ENCODE results near the gene ZNF678.

- no peak for TF ChIP-seq CTCF (IDR thresholded peaks at IDR 0.05)
- TF ChIP-seq POLR2A (IDR thresholded peaks at IDR 0.05) = no peak
Observed at GRCh38 chr1:227540170-227541098, 22.9 kb upstream of the ZNF678 start.
